HG02642 (cell line): ENCODE data around the gene SMIM1.

Experiments used
- ATAC-seq: cut with Tn5 transposase; IDR thresholded peaks from one replicate; pipeline ENCODE4 v1.9.1; 2021; ENCODE audit warnings: mild to moderate bottlenecking; ENCODE audit not compliant: unreplicated experiment, poor library complexity

Gene SMIM1

GRCh38 chr1:3774946-3775489, 2.5 kb downstream of the SMIM1 start:
- ATAC-seq = no peak

DNA sequence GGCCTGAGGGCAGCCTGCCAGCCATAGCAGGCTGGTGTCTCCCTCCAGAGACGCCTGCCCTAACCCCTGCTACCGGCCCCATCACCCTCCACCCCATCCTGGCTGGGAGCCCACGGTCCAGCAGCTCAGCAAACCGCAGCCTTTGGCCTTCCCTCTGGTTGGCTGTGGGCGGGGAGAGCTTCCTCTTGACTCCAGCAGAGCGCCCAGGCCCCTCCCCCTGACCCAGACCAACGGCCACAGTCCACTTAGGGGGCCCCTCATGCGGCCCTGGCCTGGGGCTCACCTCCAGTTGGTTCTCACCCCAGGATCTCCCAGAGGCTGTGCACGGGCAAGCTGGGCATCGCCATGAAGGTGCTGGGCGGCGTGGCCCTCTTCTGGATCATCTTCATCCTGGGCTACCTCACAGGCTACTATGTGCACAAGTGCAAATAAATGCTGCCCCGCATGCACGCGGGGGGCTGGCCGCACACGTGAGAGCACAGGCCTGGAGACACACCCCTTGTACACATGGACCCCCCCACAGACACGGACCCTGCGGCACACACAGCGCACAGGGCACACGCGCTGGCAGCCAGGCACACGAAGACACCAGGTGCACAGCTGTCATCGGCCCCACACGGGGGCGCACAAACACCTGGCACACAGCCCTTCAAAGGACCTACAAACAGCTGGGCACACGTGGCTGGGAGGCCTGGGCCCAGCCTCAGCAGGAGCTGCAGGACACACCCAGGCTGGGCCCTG, 3.1 kb downstream of the SMIM1 start:
- ATAC-seq = no peak

GRCh38 chr1:3776231-3776961, 3.8 kb downstream of the SMIM1 start:
- ATAC-seq = no peak

DNA sequence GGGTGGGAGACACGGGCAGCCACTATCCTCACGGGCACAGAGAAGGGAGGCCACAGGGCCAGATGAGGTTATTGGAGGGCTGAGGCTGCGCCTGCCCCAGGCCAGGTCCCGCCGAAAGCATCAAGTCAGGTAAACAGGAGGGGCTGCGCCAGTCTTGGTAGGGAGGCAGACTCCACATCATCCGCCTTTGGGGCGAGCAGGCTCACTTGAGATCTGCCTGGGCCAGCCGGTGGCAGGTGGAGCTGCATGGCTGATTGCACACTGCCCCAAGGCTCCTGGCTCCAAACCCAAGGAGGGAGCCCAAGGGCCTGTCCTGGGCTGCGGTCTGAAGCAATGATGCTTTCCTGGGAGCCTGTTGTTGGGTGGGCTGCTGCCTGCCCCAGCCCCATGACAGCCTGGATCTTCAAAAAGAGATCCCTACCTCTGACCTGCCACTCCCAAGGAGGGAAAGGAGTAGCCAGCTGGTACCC, 4.6 kb downstream of the SMIM1 start:
- no peak for ATAC-seq

DNA sequence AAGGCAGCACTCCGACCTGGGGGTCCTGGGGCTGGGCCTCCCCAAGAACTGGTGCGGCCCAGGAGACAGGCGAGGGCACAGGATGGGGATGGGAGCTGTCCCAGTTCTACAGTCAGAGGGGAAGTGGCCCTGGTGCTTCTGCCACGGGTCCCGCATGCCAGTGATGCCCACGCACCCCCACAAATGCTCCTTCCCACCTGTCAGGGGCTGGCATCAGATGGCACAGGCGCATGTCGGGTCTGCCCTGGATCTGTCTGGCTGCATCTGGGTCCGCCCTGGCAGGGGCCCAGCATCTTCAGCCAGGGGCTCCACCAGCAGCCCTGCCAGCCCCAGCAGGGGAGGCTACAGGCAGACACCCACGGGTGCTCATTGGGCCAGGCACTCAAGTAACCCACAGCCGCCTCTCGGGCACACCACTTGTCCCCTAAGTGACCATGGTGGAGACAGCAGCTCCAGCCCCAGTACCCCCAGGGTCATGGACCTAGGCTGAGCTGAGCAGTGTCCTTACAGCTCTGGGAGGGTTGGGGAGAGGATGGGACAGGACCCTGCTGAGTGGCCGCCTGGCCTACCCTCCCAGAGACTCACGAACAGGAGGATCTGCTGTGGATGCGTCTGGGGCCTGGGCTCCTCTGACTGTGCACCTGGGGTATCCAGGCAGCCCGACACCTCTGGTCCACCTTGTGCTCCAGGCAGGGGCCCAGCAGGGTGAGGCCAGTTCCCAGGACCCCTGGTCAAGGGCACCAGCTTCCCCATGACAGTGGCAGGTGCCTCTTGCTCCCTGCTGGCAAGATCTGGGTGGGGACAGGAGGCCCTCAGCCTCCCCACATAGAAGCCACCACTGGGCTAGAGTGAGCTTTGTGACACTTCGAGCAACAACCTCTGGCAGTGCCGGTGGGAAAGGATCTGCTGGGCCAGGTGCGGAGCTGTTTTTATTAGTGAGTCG, 5.4 kb downstream of the SMIM1 start:
- no peak for ATAC-seq

DNA sequence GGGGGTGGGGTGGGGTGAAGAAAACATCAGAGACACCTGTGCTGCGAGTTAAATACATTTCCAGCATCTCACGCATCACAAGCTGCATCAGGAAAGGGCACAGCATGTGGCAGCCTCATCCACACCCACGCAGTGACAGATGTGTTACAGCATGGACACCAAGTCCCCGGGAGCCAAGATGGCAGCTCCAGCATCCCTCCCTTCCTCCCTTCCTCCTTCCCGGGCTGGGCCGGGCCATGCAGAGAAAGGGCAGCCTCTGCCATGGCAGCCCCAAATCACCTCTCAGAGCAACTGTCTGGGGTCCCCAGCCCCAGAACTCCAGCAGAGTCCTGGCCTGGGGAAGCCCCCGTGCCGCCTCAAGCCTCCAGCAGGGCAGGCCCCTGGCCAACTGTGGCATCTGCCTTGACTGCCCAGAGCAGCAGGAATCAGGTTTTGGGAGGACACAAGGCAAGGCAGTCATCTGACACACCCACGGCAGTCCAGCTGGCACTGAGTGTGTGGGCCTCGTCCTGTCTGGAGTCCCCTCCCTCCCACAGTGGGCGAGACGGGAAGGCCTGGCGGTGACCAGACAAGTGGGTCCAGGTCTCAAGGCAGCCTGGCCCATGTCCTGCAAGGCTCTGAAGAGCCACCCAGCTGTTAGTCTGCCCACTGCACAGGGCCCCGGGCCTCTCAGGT, 6.2 kb downstream of the SMIM1 start:
- no peak for ATAC-seq

DNA sequence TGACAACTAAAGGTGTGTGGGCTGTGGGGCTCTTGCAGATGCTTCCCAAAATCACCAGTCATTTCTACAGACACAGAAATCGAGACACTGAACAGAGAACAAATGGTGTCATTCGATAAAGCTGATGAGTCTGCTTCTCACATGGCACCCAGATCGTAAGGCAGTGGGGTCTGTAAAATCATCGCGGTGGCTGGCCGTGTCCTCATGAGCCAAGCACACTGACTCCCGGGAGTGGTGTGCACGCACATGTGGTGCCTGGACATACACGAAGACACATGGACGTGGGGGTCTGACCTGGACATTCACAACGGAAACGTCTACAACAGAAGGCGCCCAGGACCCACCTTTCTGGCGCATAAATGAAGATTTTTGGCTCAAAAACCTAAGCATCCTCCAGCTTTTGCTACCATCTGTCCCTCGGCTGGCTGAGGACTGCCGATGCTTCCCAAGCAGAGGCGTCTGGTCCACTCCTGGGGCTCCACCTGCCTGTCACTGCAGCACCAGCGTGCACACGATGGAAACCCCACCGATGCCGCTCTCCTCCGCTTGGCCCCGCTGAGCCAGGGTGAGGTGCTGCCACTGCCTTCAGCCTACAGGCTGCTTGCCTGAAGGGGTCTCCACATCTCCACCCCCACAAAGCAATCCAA, 6.8 kb downstream of the SMIM1 start:
- ATAC-seq = no peak

- ATAC-seq = no peak
These were observed 7.4 kb downstream of the SMIM1 start for GRCh38 chr1:3779912-3780416.

- ATAC-seq = no peak
These were observed 8.4 kb downstream of the SMIM1 start for GRCh38 chr1:3780901-3781300.

DNA sequence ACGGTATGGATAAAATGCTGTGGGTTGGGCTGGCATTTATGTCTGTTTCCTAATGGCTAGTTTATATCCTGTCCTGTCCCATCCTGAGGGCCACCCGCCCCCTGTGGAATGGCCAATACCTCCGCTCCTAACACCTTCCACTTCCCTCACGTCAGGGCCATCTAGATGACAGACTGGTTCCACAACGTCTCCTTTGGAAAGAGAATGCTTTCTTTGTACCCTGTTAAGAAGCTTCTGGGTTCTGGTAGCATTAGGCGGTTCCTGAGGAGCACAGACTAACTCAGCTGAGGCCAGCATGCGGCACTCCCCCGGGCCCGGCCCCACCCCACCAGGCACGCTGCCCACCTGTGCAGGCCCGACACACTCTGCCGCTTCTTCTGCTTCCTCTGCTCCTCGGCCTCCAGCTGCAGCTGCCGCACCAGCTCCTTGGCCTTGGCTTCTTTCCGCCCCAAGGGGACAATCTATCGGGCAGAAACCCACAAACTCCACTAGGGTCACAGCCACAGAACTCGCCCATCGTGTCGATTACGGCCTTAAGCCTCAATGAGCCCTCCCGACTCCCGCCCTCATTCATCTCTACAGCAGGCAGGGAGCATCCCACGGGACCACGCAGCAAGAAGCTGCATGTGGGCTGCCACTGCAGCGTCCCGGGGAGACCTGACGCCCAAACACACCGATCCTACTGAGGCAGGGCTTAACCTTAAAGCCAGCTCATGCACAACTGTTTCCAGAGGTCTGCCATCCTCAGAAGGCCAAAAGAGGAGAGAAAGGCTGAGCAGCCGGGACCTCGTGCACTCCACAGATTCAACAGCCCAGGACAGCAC, 11.3 kb downstream of the SMIM1 start:
- ATAC-seq = no peak

DNA sequence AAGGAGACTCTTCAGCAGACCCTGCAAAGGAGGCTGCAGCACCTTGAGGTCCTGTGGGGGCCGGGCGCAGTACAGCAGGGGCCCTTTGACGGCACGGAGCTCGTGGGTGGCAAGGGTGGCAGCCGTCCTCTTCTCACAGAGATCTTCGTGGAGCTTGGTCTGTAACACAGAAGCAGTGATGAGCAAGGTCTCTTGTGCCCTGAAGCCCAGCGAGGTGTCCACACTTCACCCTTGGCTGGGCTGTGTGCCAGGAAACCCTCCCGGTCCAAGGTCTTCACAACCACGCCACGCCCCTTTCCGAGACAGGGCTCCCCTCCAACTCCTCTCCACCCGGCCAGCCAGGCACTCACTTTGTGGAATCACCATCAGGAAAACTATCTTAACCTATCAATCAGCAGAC, 12.5 kb downstream of the SMIM1 start:
- no peak for ATAC-seq

- ATAC-seq = no peak
These were observed 13.1 kb downstream of the SMIM1 start for GRCh38 chr1:3785456-3786157.

DNA sequence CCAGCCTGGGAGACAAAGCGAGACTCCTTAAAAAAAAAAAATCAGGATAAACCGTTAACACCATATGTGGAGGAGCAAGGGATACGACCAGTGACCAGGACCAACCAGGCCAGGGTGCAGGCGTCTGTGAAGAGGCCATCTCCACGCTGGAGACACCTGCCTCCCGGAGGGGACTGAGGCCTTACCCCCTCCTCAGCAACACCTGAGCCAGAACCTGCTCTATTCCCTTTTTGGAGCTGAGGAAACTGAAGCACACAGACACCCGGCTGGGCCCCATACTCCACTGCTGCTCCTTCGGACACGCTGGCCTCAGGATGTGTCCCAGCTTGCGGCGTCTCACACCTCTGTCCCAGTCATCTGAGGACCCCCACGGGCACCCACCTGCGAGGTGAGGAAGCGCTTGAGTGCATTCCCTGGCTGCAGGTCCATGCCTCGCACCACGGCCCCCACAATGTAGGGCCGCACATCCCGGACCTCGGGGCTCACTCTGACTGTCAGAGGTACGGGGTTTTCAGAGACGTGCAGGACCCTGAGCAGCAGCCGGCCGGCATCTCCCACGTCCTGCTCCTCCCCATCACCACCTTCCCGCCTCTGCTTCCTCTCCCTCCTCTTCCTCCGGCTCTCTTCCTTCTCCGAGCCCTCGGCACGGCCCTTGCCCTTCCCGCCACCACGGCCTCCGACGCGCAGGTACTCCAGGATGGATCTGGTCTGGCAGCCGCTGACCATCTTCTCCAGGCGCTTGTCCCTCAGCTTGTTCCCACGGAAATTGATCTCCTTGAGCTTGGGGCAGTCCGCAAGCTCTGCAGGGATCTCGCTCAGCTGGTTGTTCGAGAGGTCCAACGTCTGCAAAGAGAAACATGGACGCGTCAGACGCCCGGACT, 14.2 kb downstream of the SMIM1 start:
- ATAC-seq = no peak

DNA sequence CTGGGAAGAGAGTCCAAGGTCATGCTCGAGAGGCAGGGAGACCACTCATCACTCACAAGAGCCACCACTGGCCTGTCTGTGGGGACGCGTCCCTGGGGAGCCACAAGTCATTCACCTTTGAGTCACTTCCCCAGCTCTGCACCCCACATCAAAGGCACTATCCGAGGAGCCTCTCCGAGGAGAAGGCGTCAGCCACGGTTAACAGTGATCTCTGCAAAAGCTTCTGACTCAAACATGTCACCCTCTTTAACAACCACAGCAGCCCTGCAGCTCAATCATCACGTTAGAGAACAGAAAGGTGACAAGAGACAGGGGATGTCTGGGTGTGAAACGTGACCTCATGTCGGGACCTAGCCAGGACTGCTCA, 14.8 kb downstream of the SMIM1 start:
- ATAC-seq = no peak

DNA sequence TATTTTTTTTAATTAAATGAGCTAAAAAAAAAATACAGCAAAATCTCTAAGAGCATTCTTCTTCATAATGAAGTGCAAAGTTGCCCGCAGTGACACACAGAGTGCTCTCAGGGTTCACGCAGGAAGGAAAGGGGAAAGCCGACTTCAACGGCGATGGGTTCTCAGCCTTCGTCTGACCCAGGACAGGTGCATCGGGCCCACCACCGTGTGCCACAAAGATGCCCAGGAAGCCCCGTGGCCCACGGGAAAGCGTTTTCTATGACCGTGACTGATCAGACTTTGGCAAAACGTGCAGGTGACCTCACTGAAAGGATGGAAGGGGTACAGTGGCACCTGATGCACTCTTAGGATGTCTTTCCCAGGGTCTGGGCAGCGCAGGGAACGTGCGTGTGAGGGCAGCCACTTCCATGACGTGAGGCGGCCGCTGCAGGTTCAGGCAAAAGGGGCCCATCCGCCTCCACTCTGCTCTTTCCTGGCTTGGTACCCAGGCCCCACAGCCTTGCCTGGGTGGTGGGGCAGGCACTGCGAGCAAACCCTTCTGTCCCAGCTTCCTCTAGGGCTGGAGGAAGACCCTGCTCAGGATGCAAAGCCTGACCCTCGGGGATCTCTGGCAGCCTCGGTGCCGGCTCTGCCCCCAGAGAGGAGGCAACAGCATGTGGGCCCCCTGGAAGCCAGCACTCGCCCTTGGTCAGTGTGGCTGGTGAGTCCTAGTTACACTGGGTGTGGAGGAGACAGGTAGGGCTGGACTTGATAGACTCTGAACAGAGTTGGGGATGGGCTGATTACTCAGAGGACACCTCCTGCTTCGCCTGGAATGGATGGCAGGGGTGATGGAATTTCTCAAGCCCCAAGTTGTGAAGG, 15.4 kb downstream of the SMIM1 start:
- no peak for ATAC-seq
